ENCODE measurements around the gene WFDC8.
"Not testable (repeated sequence)": the region's sequence is repeated elsewhere in the genome, so short reads cannot be mapped to it uniquely, and the experiment has no call there.

Gene WFDC8

GRCh38 chr20:45607810-45608209, 28.7 kb upstream of the WFDC8 start:
- POLR2A ChIA-PET (ENCODE audit: low non-redundant PET) = no interaction called here
- CTCF ChIA-PET = no interaction called here
- TF ChIP-seq CTCF (conservative IDR thresholded peaks at IDR 0.05; ENCODE audit: low read depth) = no peak
- DNase-seq (ENCODE audit: low spot score) = no peak
- no peak overlapping the region for H3K27ac ChIP-seq

GRCh38 chr20:45595235-45595634, 16.2 kb upstream of the WFDC8 start:
- no peak for TF ChIP-seq CTCF (conservative IDR thresholded peaks at IDR 0.05; ENCODE audit: low read depth)
- no peak overlapping the region for H3K27ac ChIP-seq
- ChIA-PET POLR2A (ENCODE audit: low non-redundant PET) (no interaction called here), CTCF (interaction anchor here (0.6 to 1.3 kb wide), 3 partner anchors 35 to 723 kb away, joined by 3 to 5 read pairs (median 4); partner anchors contain the start of gene WFDC10A)
- no peak for DNase-seq (ENCODE audit: low spot score)

GRCh38 chr20:45593498-45593897, 14.4 kb upstream of the WFDC8 start:
- H3K27ac ChIP-seq = no peak overlapping the region
- POLR2A ChIA-PET (ENCODE audit: low non-redundant PET) = no interaction called here
- no peak for TF ChIP-seq CTCF (conservative IDR thresholded peaks at IDR 0.05; ENCODE audit: low read depth)
- CTCF ChIA-PET = interaction anchor here (0.9 kb wide), 1 partner anchor 177 kb away, joined by 9 read pairs; no protein-coding TSS in a partner anchor
- no peak for DNase-seq (ENCODE audit: low spot score)

- peak; percentile 90 for TF ChIP-seq CTCF (conservative IDR thresholded peaks at IDR 0.05; ENCODE audit: low read depth)
- peak; percentile 50 for DNase-seq (ENCODE audit: low spot score)
- CTCF ChIA-PET = interaction anchor here (0.6 to 1.0 kb wide), 11 partner anchors 8 to 627 kb away, joined by 3 to 12 read pairs (median 4); no protein-coding TSS in a partner anchor
- no peak overlapping the region for H3K27ac ChIP-seq
- POLR2A ChIA-PET (ENCODE audit: low non-redundant PET) = interaction anchor here (0.6 kb wide), 1 partner anchor 176 kb away, joined by 4 read pairs; no protein-coding TSS in a partner anchor
Measured at GRCh38 chr20:45592574-45593189, 13.6 kb upstream of the WFDC8 start.

GRCh38 chr20:45589725-45590124, 10.6 kb upstream of the WFDC8 start:
- CTCF ChIA-PET = interaction anchor here (0.6 to 1.2 kb wide), 5 partner anchors 39 to 197 kb away, joined by 3 to 6 read pairs (median 5); no protein-coding TSS in a partner anchor
- H3K27ac ChIP-seq = no peak overlapping the region
- no peak for TF ChIP-seq CTCF (conservative IDR thresholded peaks at IDR 0.05; ENCODE audit: low read depth)
- no peak for DNase-seq (ENCODE audit: low spot score)
- POLR2A ChIA-PET (ENCODE audit: low non-redundant PET) = interaction anchor here (1.0 kb wide), 1 partner anchor 22 kb away, joined by 3 read pairs; no protein-coding TSS in a partner anchor

- peak; percentile 26 for DNase-seq (ENCODE audit: low spot score)
- ChIA-PET CTCF (interaction anchor here (0.5 to 1.0 kb wide), 3 partner anchors 41 to 196 kb away, joined by 3 to 6 read pairs (median 6); partner anchors contain the start of gene WFDC10A), POLR2A (ENCODE audit: low non-redundant PET) (no interaction called here)
- TF ChIP-seq CTCF (conservative IDR thresholded peaks at IDR 0.05; ENCODE audit: low read depth) = no peak
- no peak overlapping the region for H3K27ac ChIP-seq
Measured at GRCh38 chr20:45588800-45589199, 9.7 kb upstream of the WFDC8 start.

- CTCF ChIA-PET = interaction anchor here (0.6 to 1.5 kb wide), 3 partner anchors 49 to 283 kb away, joined by 3 to 7 read pairs (median 3); no protein-coding TSS in a partner anchor
- H3K27ac ChIP-seq; DNase-seq (ENCODE audit: low spot score); POLR2A ChIA-PET (ENCODE audit: low non-redundant PET): not testable (repeated sequence)
Measured at GRCh38 chr20:45585986-45586385, 6.9 kb upstream of the WFDC8 start.

- DNase-seq (ENCODE audit: low spot score); POLR2A ChIA-PET (ENCODE audit: low non-redundant PET); H3K27ac ChIP-seq: not testable (repeated sequence)
- CTCF ChIA-PET = interaction anchor here (0.6 to 0.7 kb wide), 3 partner anchors 8 to 177 kb away, joined by 3 to 8 read pairs (median 3); no protein-coding TSS in a partner anchor
Measured at GRCh38 chr20:45584294-45584693, 5.2 kb upstream of the WFDC8 start.
